Gastrocnemius medialis (tissue), 4 donors: ENCODE data around the gene SCN10A.

Experiments used
- POLR2A ChIP-seq, 2 donors: fragments of 450-650 bp; IDR thresholded peaks; one replicate each; pipeline ENCODE4 v1.6.1; 2017; ENCODE audit warnings: antibody characterized with exemption in 2 of 2, mild to moderate bottlenecking in 2 of 2, moderate library complexity in 2 of 2
- TF ChIP-seq, protein P1 (sequence below), 5 experiments: fragments of 450-650 bp in 3 of 5; fragments of 200-600 bp in 2 of 5; sonication (generic) in 2 of 5; IDR thresholded peaks in 4 of 5; conservative IDR thresholded peaks in 1 of 5; 1 replicate in 4 of 5; 2 replicates in 1 of 5; pipeline ENCODE4 v1.5.1; 2016 to 2019; ENCODE audit warnings: antibody characterized with exemption in 5 of 5, mild to moderate bottlenecking in 3 of 5, moderate library complexity in 3 of 5

DNA sequence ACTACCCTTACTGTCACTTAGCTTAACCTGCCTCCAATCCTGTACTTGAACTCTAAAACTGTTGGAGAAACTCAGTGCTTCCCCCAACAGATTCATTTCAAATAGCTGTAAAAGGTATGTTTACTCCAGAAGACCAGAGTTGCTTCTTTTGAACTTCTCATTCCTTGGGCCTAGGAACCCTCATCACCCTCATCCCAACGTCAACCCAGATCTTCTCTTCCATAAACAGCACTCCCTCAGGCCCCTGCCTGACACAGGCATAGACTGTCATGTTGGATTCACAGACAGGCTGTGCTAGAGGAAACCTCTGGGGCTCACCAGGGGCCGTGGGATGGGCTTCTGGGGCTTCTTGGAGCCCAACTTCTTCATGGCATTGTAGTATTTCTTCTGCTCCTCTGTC is 109.1 kb downstream of the SCN10A start:
- TF ChIP-seq, protein P1, sequence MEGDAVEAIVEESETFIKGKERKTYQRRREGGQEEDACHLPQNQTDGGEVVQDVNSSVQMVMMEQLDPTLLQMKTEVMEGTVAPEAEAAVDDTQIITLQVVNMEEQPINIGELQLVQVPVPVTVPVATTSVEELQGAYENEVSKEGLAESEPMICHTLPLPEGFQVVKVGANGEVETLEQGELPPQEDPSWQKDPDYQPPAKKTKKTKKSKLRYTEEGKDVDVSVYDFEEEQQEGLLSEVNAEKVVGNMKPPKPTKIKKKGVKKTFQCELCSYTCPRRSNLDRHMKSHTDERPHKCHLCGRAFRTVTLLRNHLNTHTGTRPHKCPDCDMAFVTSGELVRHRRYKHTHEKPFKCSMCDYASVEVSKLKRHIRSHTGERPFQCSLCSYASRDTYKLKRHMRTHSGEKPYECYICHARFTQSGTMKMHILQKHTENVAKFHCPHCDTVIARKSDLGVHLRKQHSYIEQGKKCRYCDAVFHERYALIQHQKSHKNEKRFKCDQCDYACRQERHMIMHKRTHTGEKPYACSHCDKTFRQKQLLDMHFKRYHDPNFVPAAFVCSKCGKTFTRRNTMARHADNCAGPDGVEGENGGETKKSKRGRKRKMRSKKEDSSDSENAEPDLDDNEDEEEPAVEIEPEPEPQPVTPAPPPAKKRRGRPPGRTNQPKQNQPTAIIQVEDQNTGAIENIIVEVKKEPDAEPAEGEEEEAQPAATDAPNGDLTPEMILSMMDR (IDR thresholded peaks at IDR 0.05 in 4 of 5, conservative IDR thresholded peaks at IDR 0.05 in 1 of 5): no peak
- TF ChIP-seq POLR2A (IDR thresholded peaks at IDR 0.05): no peak
